Stimulated activated CD8-positive, alpha-beta memory T cell treated with anti-CD3 and anti-CD28 coated beads, Interleukin-7, amount 100 ng/mL, for 4 hours (primary cell): ENCODE results near the gene COL1A2.
A peak's percentile ranks its signal among the peaks of the same experiment; 100 is the strongest.

Experiments
- DNase-seq, 2 donors: peaks; one replicate each; pipeline ENCODE4 v3.0.0-alpha.2; 2020; ENCODE audit warnings: low read depth in 2 of 2

COL1A2 gene

GRCh38 chr7:94434042-94434441, 39.3 kb downstream of the COL1A2 start:
- no peak for DNase-seq

DNA sequence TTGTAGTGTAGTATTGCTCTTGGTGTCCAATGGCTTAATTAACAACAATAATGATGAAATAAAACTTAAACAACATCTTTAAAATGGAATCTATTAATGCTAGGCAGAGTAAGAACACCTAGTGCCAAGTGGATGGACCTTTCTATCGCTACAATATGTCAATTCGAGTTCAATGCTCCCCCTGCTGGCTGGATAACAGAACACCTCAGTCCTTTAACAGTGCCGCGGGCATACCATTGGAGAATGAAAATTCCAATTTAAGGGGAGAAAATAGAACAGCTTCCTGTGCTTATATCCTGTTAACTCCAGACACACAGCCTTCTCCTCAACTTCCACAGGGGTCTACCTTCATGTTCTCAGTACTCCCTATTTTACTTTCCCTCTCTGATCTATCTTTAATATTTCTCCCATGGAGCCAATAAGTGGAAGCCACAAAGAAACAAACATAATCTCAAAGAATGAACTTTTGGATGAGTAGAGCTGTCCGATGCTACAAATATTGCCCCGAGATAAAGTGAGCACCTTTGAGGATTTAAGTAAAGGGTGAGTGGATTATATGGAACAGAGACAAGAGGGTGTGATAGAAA, 41.4 kb downstream of the COL1A2 start:
- peak; percentile 4 to 9 for DNase-seq

- DNase-seq: no peak
These were observed 42.0 kb downstream of the COL1A2 start for GRCh38 chr7:94436700-94437099.

DNA sequence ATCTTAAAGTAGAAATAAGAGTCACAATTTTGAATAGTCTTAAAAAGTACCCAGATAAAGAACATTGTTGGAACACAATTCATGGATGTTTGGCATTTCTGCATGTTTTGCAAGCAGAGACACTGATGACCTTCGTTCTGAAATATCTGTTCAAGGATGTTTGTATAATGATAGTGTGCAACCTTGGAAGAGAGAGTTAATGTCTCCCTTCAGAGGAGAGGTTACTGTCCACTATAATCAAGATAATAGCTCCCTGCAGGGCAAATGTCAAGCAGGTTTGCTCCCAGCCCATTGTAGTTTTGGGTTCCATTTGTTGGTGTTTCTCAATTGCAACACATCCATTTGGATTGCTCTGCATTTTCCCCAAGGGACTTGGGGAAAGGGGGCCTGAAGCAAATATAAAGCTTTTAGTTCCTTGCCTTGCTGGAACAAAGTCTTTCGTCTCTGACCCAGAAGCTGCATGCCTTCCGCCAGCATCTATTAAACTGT, 45.2 kb downstream of the COL1A2 start:
- DNase-seq: no peak

DNA sequence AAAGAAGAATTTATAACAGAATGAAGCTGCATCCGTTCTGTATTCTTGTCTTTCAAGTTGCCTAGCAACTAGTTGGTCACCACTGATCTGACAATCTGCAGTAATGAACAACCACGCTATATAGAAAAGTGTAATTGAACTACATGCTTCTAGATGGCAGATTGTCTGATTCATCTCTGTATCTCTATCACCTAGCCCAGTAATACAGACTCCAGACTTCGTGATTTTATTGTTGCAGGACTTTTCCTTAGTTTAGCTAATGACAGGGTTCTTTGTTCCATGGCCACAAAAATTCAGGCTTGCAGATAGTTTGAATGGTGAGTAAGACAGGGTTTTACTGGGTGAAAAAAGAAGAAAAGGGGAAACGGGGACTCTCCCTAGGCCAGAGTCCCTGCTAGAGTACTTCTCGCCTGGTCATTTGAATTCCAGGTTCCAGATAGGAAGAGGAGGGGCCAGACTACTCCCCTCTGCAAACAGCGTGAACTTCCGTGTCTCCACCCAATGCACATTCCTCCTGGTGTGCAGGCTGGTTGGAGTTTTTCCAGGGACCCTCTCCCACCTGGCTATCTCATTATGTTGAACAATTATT, 45.9 kb downstream of the COL1A2 start:
- DNase-seq: no peak

- DNase-seq: no peak
These were observed 46.4 kb downstream of the COL1A2 start for GRCh38 chr7:94441138-94441537.

- DNase-seq: no peak
These were observed 47.9 kb downstream of the COL1A2 start for GRCh38 chr7:94442639-94443038.

DNA sequence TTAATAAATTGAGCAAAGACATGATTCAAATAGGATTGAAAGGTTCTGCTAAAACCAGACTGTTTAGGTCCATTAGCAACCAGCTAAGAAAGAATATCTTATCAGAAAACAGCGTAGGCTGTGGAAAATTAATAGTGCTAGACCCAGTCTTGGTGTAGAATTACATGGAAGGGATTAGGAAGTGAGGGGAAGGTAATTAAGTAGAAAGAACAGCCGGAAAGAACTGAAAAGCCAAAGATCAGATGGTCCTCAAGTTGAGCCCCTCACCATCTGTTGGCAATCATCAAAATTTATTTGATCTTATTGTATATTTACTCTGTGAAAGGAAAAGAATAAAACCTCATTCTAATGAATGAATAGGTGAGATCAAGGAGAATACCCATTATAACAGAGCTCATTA, 50.1 kb downstream of the COL1A2 start:
- DNase-seq: no peak

DNA sequence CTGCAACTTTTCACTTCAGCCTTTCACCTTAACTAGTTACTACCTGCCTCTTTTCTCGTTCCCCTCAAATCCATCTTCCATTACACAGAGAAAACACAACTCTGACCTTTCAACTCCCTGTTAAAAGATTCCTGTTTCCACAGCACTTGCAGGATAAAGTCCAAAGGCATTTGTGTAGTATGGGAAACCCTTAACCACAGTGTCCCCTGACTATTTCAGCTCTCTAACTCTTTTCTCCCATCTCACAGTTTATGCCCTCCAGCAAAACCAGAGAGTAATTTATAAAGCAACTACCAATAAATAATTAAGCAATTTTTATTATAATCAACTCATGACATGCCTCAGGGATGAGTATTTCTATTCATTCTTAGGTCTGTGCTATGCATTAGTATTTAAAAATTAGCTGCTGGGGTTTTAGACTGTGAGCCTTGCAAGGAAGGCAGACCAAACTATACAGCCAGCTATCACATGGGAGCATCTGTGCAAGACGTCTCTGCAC, 51.0 kb downstream of the COL1A2 start:
- no peak for DNase-seq

DNA sequence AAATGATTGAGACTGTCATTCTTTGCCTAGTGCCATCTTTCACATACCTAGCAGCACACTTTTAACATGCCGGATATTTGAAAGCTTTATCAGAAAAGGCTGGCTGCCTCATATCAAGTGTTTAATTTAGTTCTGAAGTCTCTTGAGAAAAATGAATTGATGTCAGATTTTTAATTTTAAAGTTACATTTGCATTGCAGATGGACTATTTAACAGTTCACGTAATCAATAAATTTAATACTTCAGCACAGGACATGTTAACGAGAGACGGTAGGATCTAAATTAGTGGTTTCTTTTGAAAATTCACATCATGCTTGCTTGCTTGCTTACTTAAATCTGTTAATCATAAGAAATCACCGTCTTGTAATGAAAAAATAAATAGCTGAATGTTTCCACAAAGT, 51.6 kb downstream of the COL1A2 start:
- no peak for DNase-seq

DNA sequence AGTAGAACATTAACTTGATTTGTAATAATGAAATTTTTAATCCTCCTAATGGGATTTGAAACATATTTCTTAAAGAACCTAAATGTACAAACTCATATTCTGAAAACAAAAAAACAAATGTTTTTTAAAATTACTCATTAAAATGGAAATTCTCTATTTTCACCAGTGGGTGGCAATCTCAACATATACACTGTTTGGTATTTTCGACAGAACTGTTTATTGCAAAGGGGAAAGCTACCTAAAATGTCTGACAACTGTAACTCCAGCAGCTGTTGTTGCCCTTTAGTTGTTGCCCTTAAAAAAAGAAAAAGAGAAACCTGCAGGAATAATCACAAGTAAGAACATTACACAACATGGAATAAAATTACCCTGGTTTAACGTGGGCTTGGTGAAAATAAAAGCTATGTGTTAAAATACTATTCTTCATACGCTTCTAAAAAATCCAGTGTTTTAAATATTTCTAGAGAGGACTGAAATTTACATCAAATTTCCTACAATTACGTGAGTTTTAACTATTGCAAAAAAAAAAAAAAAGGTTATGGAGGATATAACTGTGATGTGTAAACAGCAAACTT, 54.5 kb downstream of the COL1A2 start:
- no peak for DNase-seq

DNA sequence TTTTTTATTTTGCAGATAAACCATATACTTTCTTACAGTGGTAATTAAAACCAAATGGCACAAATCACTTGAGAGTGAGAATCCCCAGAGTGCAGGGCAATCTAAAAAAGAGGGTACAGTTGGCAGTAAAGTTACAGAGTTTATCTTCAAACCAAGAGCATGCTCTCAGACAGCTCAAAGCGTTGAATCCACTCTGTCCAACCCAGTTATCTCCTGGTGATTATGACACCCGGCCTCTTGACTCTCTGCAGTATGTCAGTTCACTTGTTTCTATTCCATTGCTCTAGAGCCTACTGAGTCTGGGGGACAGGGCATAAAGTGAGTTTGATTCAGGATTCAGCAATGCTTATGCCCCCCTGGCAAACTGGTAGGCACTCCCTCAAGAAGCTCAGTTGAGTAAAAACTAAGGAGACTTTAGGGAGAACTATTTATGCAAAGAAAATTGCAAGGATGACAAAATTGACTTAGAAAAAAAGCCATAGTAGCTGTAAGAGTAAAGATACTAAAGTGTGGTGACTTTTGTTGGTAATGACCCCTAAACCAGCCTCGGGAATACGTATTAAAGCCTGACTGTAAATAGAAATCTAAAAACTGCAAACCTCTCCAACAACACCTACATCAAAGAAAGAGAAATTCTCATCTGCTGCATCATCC, 55.5 kb downstream of the COL1A2 start:
- no peak for DNase-seq

DNA sequence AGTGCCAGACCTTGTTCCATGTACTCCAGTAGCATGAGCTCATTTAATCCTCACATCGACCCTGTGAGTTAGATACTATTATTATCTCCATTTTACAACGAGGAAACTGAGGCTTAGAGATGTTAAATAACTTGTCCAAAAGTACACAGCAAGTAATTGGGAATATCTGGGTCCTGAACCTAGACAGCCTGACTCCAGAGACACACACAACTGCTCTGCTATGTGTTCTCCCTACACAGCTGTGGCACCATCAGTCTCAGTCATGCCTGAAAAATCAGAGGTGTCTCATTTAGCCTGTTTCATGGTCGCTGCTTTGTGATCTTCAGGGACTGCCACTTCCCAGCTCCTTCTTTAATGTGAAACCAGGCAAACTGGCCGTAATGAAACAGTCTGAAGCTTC, 56.5 kb downstream of the COL1A2 start:
- no peak for DNase-seq

DNA sequence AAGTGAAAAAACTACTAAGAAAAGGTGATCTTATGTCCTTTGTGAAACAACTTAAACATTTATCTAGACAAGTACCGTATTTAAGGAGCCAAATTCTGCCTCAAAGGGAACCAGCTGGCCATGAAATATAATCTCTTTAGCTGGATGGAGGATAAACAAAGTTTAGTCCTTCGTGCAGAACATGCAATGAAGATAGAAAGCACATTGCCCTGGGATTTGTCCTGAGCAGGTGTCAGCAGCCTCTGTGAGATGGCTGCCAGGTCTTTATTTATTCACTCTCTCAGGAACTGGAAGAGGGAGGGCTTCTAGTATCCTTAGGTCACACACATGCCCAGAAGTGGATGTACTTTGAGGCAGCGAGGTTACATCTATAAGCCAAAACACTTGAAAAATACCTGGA, 57.5 kb downstream of the COL1A2 start:
- DNase-seq: no peak

DNA sequence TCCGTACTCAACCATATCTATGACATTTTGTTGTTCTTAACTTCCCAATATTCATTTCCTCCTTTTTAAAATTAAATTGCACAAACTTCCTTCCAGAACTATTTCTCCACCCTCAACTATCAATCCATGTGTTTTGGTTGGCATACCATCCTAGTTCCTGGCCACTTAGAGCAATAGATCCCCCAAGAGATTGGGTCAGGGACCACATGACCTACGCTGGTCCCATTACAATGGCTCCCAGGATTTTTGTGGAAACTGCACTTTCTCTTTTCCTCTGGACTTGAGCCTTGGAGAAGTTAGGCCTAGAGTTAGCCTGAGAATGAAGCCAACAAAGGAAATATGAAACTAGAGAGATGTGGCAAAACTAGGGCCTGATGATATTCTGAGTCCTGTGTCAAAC, 59.2 kb downstream of the COL1A2 start:
- no peak for DNase-seq

GRCh38 chr7:94458041-94458440, 63.3 kb downstream of the COL1A2 start:
- no peak for DNase-seq

DNA sequence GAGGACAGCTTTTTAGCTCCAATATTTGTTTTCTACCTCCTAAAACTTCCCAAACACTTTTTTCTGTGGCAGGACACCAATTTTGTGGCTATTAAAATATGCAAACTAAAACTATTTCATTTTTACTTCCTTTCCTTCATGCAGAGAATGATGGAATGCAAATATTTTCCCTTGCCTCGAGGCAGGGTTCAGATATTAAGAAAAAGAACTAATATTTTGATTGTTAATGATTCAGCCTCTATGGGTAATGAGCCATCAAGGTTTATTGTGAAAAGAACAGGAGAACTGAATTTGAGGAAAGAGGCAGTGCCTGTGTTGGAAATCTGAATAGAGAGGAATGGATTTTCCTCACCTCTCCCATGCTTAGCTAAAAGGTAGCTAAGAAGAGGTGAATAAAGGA, 71.8 kb downstream of the COL1A2 start:
- no peak for DNase-seq

DNA sequence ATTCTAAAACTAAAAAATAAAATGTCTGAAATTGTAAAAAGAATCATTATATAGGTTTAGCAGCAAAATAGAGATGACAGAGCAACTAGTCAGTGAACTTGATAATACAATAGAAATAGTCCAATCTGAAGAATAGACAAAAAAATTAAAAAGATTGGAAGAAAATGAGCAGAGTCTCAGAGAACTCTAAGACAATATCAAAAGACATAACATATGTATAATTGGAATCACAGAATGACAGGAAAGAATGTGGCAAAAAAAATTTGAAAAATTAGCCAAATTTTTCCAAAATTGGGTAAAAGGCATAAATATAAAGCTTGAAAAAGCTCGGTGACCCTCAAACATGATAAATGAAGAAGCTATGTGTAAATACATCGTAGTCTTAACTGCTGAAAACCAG, 76.9 kb downstream of the COL1A2 start:
- DNase-seq: no peak

DNA sequence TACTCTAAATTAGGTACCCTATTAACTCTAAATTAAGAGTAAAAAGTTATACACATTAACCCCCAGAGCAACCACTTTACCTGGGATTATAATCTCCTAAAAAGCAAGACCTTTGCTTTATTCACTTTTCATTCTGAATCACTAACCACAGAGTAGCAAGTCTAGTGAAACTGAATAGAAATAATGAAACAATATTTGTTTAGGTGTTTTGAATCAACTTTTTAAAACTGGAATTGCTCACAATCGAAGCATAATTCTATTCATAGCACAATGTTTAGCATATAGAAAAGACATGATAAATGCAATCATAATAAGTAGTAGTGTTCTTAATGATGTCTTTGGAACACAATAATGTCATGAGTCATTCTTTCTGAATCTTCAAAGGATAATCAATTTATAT, 77.9 kb downstream of the COL1A2 start:
- no peak for DNase-seq

DNA sequence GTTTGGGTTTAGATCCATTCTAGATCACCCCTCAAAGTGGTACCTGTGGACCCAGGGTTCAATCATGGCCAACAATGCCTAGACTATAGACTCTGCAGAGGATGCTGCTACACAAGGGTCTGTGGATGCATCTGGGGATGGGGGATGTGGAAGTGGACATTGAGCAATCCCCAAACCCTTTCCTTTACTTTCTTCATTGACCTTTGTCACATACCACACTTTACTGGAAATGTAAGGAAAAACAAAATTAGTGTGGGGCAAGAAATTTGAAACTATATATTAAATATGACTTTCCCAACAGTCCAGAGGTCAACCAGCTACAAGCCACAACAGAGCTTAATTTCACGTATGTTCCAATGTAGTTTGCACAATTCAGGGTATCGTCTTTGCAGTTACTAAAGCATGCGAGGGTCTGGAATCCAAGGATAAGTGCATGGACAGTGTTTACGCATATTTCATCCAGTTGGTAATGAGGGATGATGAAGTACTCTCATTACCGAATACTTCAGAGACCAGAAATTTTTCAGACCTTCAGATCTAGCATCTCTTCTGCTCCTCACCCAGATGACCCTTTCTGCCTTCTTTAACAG, 81.7 kb downstream of the COL1A2 start:
- no peak for DNase-seq

GRCh38 chr7:94477878-94478277, 83.2 kb downstream of the COL1A2 start:
- DNase-seq: no peak

GRCh38 chr7:94478648-94479214, 84.0 kb downstream of the COL1A2 start:
- DNase-seq: no peak
